SK-N-SH (cell line): ENCODE measurements around the gene NPDC1. TPM values are rescaled to one million over a fixed set of nuclear protein-coding genes. Genes with fewer than 3 reads are reported as not detected.

Experiments used
- CTCF ChIA-PET: fragments of 300-600, 350-600 bp; formaldehyde crosslinking; extraction: SDS; loops from one replicate; lab custom pipeline; 2021; lab: Yijun Ruan, JAX
- POLR2A ChIA-PET: fragments of 350-600 bp; sonication (Branson Sonifier 250); formaldehyde crosslinking; extraction: SDS; loops from one replicate; lab custom pipeline; 2020; ENCODE audit warnings: antibody characterized with exemption, inconsistent platforms; lab: Yijun Ruan, JAX
- DNase-seq: peaks from one replicate; pipeline ENCODE4 v3.0.0; 2012
- H2AFZ ChIP-seq: fragments of 200-600 bp; sonication (generic); 2 replicates; pipeline ENCODE4 v1.8.1; 2016; ENCODE audit warnings: antibody characterized with exemption, mild to moderate bottlenecking, low read depth
- H3F3A ChIP-seq: fragments of 200-600 bp; sonication (generic); replicated peaks from 2 replicates; pipeline ENCODE3; 2016; ENCODE audit warnings: antibody characterized with exemption, mild to moderate bottlenecking; ENCODE audit not compliant: insufficient read depth
- H3K27ac ChIP-seq, 2 experiments: fragments of 200-500 bp in 1 of 2; fragments of 200-600 bp in 1 of 2; sonication (Bioruptor generic) in 1 of 2; sonication (generic), shearing (Covaris generic) in 1 of 2; 2 replicates each; pipeline versions ENCODE4 v1.5.1 to v1.6.1; 2014 to 2016; ENCODE audit warnings: low read depth in 2 of 2, inconsistent platforms in 1 of 2, low read length in 1 of 2, mild to moderate bottlenecking in 1 of 2, mixed read lengths in 1 of 2
- H3K27me3 ChIP-seq: fragments of 200-600 bp; sonication (generic), shearing (Covaris generic); 2 replicates; pipeline ENCODE4 v1.6.1; 2016; ENCODE audit warnings: mixed run types; ENCODE audit not compliant: insufficient read depth
- H3K36me3 ChIP-seq, 2 experiments: fragments of 200-500 bp in 1 of 2; fragments of 200-600 bp in 1 of 2; sonication (Bioruptor generic) in 1 of 2; sonication (generic) in 1 of 2; replicated peaks in 1 of 2; 2 replicates each; pipeline versions ENCODE3 to v1.5.1; 2014 to 2016; ENCODE audit warnings: low read length in 1 of 2, mild to moderate bottlenecking in 1 of 2; ENCODE audit not compliant: insufficient read depth in 2 of 2, control insufficient read depth in 1 of 2
- H3K4me1 ChIP-seq, 2 experiments: fragments of 200-500 bp in 1 of 2; fragments of 200-600 bp in 1 of 2; sonication (Bioruptor generic) in 1 of 2; sonication (generic), shearing (Covaris generic) in 1 of 2; 2 replicates each; pipeline versions ENCODE4 v1.5.1 to v1.6.1; 2014 to 2016; ENCODE audit warnings: low read depth in 1 of 2, low read length in 1 of 2, mixed run types in 1 of 2; ENCODE audit not compliant: insufficient read depth in 2 of 2, control insufficient read depth in 1 of 2
- H3K4me2 ChIP-seq: fragments of 200-600 bp; sonication (generic), shearing (Covaris generic); 2 replicates; pipeline ENCODE4 v1.6.1; 2017; ENCODE audit warnings: mixed run types
- H3K4me3 ChIP-seq, 2 experiments: fragments of 200-500 bp in 1 of 2; fragments of 200-600 bp in 1 of 2; sonication (Bioruptor generic) in 1 of 2; sonication (generic), shearing (Covaris generic) in 1 of 2; 2 replicates each; pipeline versions ENCODE4 v1.5.1 to v1.8.1; 2014 to 2016; ENCODE audit warnings: low read depth in 2 of 2, inconsistent platforms in 1 of 2, low read length in 1 of 2, mild to moderate bottlenecking in 1 of 2, mixed read lengths in 1 of 2, moderate library complexity in 1 of 2
- H3K79me2 ChIP-seq: fragments of 200-600 bp; sonication (generic); 2 replicates; pipeline ENCODE4 v1.8.1; 2017; ENCODE audit warnings: mild to moderate bottlenecking; ENCODE audit not compliant: insufficient read depth
- H3K9ac ChIP-seq: fragments of 200-600 bp; sonication (generic); 2 replicates; pipeline ENCODE4 v1.6.1; 2017; ENCODE audit warnings: mixed run types
- H3K9me2 ChIP-seq: fragments of 200-600 bp; sonication (generic); 2 replicates; pipeline ENCODE4 v1.6.1; 2017; ENCODE audit warnings: mixed run types
- H3K9me3 ChIP-seq: fragments of 200-600 bp; sonication (generic); 2 replicates; pipeline ENCODE4 v1.6.1; 2017; ENCODE audit warnings: mixed run types, mild to moderate bottlenecking, moderate library complexity
- H4K20me1 ChIP-seq: fragments of 200-600 bp; sonication (generic); 2 replicates; pipeline ENCODE4 v1.6.1; 2017; ENCODE audit warnings: mild to moderate bottlenecking, mixed run types; ENCODE audit not compliant: insufficient read depth
- ELF1 ChIP-seq: IDR thresholded peaks from 2 replicates; pipeline ENCODE4 v1.4.0; 2012
- EZH2phosphoT487 ChIP-seq: fragments of 200-600 bp; sonication (generic); IDR thresholded peaks from 2 replicates; pipeline ENCODE4 v1.6.1; 2017; ENCODE audit warnings: low read depth, mixed run types, mild to moderate bottlenecking, antibody characterized with exemption, moderate library complexity, borderline replicate concordance
- FOSL2 ChIP-seq: IDR thresholded peaks from 2 replicates; pipeline ENCODE4 v1.4.0; 2012; ENCODE audit warnings: low read depth, mild to moderate bottlenecking, moderate library complexity, borderline replicate concordance
- FOXJ3 ChIP-seq: sonication (generic); formaldehyde crosslinking; IDR thresholded peaks from 2 replicates; pipeline ENCODE4 v1.5.1; 2020; ENCODE audit warnings: mild to moderate bottlenecking, missing genetic modification reagents
- GABPA ChIP-seq: IDR thresholded peaks from 2 replicates; pipeline ENCODE4 v1.4.0; 2012; ENCODE audit warnings: low read depth, mild to moderate bottlenecking
- JUND ChIP-seq: IDR thresholded peaks from 2 replicates; pipeline ENCODE4 v1.4.0; 2012
- MAX ChIP-seq: IDR thresholded peaks from 2 replicates; pipeline ENCODE4 v1.4.0; 2012; ENCODE audit warnings: low read depth
- MEF2A ChIP-seq: IDR thresholded peaks from 2 replicates; pipeline ENCODE4 v1.4.0; 2012; ENCODE audit warnings: low read depth, borderline replicate concordance
- MXI1 ChIP-seq: IDR thresholded peaks from 2 replicates; pipeline ENCODE4 v1.6.1; 2012; ENCODE audit warnings: mild to moderate bottlenecking, low read depth, low read length, improper control_type of control experiment
- RCOR1 ChIP-seq: fragments of 150-350 bp; IDR thresholded peaks from 2 replicates; pipeline ENCODE4 v1.6.1; 2017; ENCODE audit warnings: antibody characterized with exemption, low read length
- SIN3A ChIP-seq: IDR thresholded peaks from 2 replicates; pipeline ENCODE4 v1.6.1; 2012; ENCODE audit warnings: low read depth, mild to moderate bottlenecking, low read length, moderate library complexity, borderline replicate concordance
- SMC3 ChIP-seq: IDR thresholded peaks from 2 replicates; pipeline ENCODE4 v1.6.1; 2012; ENCODE audit warnings: low read depth, low read length, improper control_type of control experiment
- TAF1 ChIP-seq: IDR thresholded peaks from 2 replicates; pipeline ENCODE4 v1.6.1; 2012; ENCODE audit warnings: low read depth, mild to moderate bottlenecking, low read length, moderate library complexity, borderline replicate concordance
- TEAD4 ChIP-seq: IDR thresholded peaks from 2 replicates; pipeline ENCODE4 v1.4.0; 2012; ENCODE audit warnings: mild to moderate bottlenecking, borderline replicate concordance; ENCODE audit not compliant: insufficient read depth
- USF2 ChIP-seq: fragments of 150-350 bp; IDR thresholded peaks from 2 replicates; pipeline ENCODE4 v1.6.1; 2017; ENCODE audit warnings: antibody characterized with exemption, low read length, low read depth, borderline replicate concordance
- YY1 ChIP-seq: IDR thresholded peaks from 2 replicates; pipeline ENCODE4 v1.4.0; 2012; ENCODE audit warnings: low read depth, mild to moderate bottlenecking
- WGBS: methylation state at CpG from one replicate; pipeline ENCODE4 v1.1.6; 2017; ENCODE audit warnings: low lambda C conversion rate; 5-methylcytosine and 5-hydroxymethylcytosine counted together
- polyA plus RNA-seq, 3 experiments: library from polyadenylated mRNA; depleted of rRNA; stranded (reverse); fragments of >200 nt; gene quantifications; 2 replicates each; pipeline ENCODE4 v1.2.3, GENCODE V29; 2012
- TF ChIP-seq, protein P1 (sequence below): IDR thresholded peaks from 2 replicates; pipeline ENCODE4; 2012
- TF ChIP-seq, protein P2 (sequence below): IDR thresholded peaks from 2 replicates; pipeline ENCODE4 v1.4.0; 2012; ENCODE audit warnings: low read depth, borderline replicate concordance
- TF ChIP-seq, protein P3 (sequence below): fragments of 150-350 bp; IDR thresholded peaks from 2 replicates; pipeline ENCODE4 v1.6.1; 2016; ENCODE audit warnings: mild to moderate bottlenecking, low read depth, low read length

NPDC1 gene
- polyA plus RNA-seq, 1 of the 3 experiments (the other 2 are of a cell fraction), result 48.1 TPM

DNA sequence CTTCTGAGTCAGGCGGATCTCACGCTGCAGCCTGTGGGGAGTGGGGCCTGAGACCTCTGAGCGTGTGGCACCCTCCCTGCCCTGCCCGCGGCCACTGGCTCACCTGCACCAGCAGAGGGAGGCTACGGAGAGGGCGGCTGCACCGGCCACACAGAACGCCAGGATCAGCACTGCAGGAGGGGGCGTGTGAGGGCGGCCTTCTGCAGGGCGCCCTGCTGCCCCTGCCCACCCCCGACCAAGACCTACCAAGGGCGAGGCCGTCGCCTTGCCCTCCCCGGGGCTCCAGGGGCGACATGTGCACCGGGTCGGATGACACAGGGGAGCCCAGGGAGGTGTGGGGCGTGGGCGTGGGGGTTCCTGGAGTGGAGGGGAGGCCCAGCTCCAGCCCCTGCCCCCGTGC, 5.4 kb downstream of the NPDC1 start:
- CTCF ChIA-PET, result interaction anchor here (1.0 to 19.8 kb wide), 3 partner anchors 9 to 198 kb away, joined by 4 to 803 read pairs (median 4); partner anchors contain the start of genes AJM1 and SAPCD2
- Histone ChIP-seq H3K27me3 (no peaks in the 10 kb centered on the region), H3K9me2 (no peaks in the 10 kb centered on the region), H3F3A (no peaks in the 10 kb centered on the region), H2AFZ (no peak overlapping the region), H3K4me3 (no peak overlapping the region)
- POLR2A ChIA-PET, result no interaction called here
- no peak for TF ChIP-seq JUND
- TF ChIP-seq SIN3A, result no peak
- TF ChIP-seq, protein P1, sequence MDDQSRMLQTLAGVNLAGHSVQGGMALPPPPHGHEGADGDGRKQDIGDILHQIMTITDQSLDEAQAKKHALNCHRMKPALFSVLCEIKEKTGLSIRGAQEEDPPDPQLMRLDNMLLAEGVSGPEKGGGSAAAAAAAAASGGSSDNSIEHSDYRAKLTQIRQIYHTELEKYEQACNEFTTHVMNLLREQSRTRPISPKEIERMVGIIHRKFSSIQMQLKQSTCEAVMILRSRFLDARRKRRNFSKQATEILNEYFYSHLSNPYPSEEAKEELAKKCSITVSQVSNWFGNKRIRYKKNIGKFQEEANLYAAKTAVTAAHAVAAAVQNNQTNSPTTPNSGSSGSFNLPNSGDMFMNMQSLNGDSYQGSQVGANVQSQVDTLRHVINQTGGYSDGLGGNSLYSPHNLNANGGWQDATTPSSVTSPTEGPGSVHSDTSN, result no peak
- TF ChIP-seq, protein P2, sequence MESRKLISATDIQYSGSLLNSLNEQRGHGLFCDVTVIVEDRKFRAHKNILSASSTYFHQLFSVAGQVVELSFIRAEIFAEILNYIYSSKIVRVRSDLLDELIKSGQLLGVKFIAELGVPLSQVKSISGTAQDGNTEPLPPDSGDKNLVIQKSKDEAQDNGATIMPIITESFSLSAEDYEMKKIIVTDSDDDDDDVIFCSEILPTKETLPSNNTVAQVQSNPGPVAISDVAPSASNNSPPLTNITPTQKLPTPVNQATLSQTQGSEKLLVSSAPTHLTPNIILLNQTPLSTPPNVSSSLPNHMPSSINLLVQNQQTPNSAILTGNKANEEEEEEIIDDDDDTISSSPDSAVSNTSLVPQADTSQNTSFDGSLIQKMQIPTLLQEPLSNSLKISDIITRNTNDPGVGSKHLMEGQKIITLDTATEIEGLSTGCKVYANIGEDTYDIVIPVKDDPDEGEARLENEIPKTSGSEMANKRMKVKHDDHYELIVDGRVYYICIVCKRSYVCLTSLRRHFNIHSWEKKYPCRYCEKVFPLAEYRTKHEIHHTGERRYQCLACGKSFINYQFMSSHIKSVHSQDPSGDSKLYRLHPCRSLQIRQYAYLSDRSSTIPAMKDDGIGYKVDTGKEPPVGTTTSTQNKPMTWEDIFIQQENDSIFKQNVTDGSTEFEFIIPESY, result no peak
- TF ChIP-seq GABPA, result no peak
- TF ChIP-seq EZH2phosphoT487, result no peak
- TF ChIP-seq FOXJ3, result no peak
- TF ChIP-seq YY1, result no peak
- TF ChIP-seq MAX, result no peak
- TF ChIP-seq ELF1, result no peak
- TF ChIP-seq SMC3, result no peak
- TF ChIP-seq, protein P3, sequence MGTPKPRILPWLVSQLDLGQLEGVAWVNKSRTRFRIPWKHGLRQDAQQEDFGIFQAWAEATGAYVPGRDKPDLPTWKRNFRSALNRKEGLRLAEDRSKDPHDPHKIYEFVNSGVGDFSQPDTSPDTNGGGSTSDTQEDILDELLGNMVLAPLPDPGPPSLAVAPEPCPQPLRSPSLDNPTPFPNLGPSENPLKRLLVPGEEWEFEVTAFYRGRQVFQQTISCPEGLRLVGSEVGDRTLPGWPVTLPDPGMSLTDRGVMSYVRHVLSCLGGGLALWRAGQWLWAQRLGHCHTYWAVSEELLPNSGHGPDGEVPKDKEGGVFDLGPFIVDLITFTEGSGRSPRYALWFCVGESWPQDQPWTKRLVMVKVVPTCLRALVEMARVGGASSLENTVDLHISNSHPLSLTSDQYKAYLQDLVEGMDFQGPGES, result no peak
- TF ChIP-seq RCOR1, result no peak
- no peak for TF ChIP-seq TAF1
- no peak for TF ChIP-seq FOSL2
- TF ChIP-seq USF2, result no peak
- TF ChIP-seq MEF2A, result no peak
- no peak for TF ChIP-seq MXI1
- TF ChIP-seq TEAD4, result no peak
- TF ChIP-seq, all 33 proteins: peak for 0
- 85% methylated on average over 9 of the region's 23 CpGs for WGBS
- DNase-seq, result no peak
- Histone ChIP-seq H3K27ac (no peak overlapping the region), H3K9ac (no peak overlapping the region), H3K4me1 (peaks cover 11 to 20% of the 10 kb centered on the region in 2 experiments; a peak in 2 of 4 replicates), H3K79me2 (no peaks in the 10 kb centered on the region), H3K9me3 (no peaks in the 10 kb centered on the region), H3K4me2 (no peak overlapping the region), H3K36me3 (peaks cover 0 to 19% of the 10 kb centered on the region in 2 experiments), H4K20me1 (peaks cover 21% of the 10 kb centered on the region)
